GM19463 (cell line): ENCODE measurements around the gene TEKT5.

Experiments
- ATAC-seq: cut with Tn5 transposase; IDR thresholded peaks from one replicate; pipeline ENCODE4 v1.9.1; 2021; ENCODE audit warnings: mild to moderate bottlenecking, moderate library complexity; ENCODE audit not compliant: unreplicated experiment

Gene TEKT5

DNA sequence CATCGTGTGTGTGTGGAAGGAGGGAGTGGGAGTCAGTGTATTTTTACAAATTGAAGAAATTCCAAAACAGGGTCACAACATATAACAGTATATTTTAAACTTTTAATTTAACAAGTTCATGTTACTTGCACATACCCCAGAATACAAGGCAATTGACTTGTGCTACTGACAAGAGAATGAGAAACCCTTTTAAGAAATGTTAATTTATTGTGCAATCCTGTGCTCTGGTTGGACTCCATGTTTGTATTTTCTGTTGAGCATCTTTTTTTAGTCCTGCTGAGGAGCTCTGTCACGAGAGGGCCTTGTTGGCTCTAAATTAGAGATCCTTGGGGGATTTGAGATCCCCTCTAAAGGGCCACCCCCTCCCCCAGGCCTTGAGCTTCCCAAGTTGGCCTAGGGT, 113.2 kb downstream of the TEKT5 start:
- ATAC-seq = no peak

DNA sequence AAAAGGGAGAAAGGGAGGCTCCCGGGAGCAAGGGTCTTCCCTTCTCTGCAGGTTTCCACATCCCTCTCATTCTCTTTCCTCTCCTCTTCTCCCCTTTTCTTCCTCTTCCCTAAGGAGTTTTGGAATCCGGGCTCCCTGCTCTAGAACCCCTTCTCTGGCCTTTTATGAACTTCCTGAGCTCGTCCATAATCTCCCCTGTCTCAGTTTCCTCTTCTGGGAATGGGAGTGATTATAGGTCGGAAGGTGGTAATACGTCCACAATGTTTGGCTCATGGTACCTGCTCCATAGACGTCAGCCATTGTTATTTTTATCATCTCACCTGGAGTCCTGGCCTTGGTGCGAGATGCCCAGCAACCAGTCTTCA, 113.9 kb downstream of the TEKT5 start:
- ATAC-seq = no peak

DNA sequence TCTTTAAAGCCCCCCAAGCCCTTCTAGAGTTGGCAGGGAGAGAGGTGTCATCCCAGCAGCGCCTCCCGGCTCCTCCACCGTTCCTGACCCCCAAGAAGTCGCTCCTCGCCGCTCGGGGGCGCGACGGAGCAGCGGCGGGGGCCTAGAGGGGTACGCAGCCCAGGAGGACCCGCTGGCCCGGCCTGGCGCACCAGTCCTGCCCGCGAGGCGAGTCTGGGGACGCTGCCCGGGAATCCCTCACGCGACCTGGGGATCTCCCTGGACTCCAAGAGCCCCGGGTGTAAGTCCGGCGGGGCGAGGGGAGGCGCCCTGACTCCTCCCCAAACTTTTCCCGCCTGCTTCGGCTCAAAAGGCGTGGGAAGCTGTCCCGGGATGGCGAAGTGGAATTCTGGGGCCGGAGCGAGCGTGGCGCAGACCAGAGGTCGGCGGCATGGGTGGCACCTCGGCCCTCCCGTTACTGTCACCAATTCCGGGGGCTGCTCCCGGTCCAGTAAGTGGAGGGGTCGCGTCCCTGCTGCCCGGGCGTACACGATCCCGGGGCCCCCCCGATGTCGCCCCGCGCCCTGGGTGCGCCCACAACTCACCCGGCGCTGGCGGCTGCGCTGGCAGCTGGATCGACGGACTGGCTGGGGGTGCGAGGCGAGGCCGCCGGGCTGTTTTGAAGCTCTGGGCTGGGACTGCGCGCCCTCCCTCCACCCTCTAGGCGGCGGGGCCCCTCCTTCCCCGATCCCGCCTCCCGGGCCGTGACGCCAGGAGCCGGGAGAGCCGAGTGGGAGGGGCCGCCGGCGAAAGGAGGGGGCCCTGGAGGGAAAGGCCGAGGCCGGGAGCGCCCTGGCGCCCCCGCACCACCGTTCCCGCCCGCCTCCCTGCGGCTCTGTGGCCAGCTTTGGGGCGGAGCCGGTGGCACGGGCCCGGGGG, 114.5 kb downstream of the TEKT5 start, which contains the start of gene EMP2:
TSS of gene EMP2 (minus strand) at position 634 of the 918 bp plus-strand sequence. CDS start 32,981 bp downstream, outside the sequence.
- ATAC-seq = no peak

DNA sequence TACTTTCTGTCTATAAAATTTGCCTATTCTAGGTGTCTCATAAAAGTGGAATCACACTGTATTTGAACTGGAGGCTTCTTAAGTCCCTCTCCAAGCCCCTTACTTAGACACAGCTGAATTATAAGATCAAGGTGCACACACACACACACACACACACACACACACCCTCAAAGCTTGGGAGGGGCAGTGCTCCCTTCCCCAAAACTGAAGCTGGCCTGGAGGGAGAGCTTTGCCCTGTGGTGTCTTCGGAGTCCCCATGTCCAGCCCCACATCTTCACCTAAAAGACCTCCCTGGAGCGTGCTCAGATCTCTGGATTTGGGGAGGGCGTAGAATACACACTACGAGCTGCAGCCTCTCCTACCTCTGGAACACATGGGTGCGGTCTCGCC, 115.2 kb downstream of the TEKT5 start:
- ATAC-seq = no peak

DNA sequence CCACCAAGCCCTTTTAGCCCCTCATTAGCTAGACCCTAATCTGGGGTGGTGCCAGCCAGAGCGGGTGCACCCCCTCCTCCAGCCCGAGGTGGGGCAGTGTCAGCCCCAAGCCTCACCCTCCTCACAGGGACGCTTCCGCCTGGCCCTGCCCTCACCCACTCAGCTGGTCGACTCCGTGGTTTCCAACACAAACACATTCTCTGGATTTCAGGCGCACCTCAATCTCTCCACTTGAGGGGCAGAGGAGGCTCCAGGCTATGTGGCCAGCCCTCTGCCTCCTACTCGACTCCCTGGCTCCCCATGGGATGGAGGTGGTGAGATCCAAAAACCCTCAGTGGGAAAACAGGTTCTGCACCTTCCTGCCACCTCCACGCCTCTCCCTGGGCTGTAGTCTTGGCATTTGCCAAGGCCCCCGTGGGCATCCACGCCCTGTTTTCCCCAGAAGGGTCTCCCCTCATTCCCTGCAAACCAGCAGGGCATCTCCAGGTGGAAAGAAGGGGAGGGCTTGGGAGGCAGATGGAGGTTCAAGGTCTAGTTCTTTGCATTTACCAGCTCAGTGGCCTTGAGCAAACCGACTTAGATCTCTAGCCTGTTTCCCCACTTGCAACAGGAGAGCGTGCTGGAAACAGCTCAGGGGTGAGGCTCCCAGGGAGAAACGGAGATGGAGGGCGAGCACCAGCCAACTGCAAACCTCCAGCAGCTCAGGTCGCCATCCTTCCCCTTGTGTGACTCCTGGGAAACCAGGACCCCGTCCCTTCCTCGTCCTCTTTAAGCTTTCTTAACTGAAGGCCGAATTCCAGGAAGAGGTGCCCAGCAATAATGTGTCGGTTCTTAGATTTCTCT, 116.0 kb downstream of the TEKT5 start:
- ATAC-seq = no peak
